Measurements from ENCODE around the gene CEP85. TPM values are rescaled to one million over a fixed set of nuclear protein-coding genes. Genes with fewer than 3 reads are reported as not detected.

Gene CEP85
- total and polyA plus RNA-seq, 9 of the 15 experiments (the other 6 are each of a cell fraction or from before 2014, with no cell fraction given): 42.1 to 140 (median 92.6) TPM

DNA sequence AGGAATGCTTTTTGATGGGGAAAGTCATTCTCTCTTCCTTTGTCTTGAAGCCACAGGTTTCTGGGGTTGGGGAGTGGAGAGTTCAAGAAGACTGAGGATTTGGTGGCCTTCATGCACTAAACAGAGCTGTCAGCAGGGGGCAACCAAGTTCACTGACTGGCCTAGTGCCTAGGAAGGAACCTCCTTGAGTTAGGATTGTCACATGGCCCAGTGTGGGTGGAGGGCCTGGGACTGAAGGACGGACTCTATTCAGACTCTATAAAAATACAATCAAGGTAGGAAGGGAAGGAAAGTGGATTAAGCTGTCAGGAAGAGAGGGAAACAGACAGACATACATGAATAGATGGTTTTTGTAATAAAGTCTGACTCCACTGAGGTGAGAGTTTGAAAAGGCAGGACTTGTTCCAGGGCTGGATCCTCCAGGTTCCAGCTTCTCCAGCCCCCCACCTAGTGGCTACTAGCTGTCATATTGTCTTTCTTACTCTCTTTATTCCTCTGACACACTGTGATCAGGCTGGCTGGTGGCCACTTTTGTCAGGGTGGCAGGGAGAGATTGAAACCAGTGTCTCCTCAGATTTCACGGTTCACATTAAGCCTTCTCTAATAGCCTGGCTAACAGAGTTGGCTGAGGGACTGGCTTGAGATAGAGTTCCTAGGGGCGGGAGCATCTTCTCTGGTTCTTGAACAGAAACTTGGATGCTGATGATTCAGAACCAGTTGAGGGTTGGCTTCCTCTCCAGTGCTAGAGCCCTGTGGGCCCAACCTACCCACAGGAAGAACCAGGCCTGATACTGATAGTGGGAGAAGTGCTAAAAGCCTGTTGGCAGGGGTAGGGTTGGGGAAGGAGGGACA lies 41.8 kb downstream of the CEP85 start (continued):
- TF ChIP-seq CHCHD3 (CRISPR knock-in tag; IDR thresholded peaks at IDR 0.05) (no peak), PTBP1 (IDR thresholded peaks at IDR 0.05; ENCODE audit: low read depth, low read length) (no peak), STAT6 (CRISPR knock-in tag; IDR thresholded peaks at IDR 0.05) (0 out of 2 replicates have a peak, but pooled peaks have one; percentile 31), ADNP (tag; IDR thresholded peaks at IDR 0.05) (no peak), FOXJ2 (tag; IDR thresholded peaks at IDR 0.05) (no peak; the same call in 1 of the 2 replicates), CHD2 (IDR thresholded peaks at IDR 0.05; ENCODE audit: low read depth, low read length) (no peak), HDAC1 (IDR thresholded peaks at IDR 0.05) (peak in 1 of 2 experiments; percentile 70; a peak in 2 of 4 replicates), TGIF2 (CRISPR knock-in tag; IDR thresholded peaks at IDR 0.05) (no peak), ZFP1 (CRISPR knock-in tag; IDR thresholded peaks at IDR 0.05) (no peak), HES1 (IDR thresholded peaks at IDR 0.05; ENCODE audit: low read depth) (no peak), ZNF121 (CRISPR knock-in tag; conservative IDR thresholded peaks at IDR 0.05) (no peak), BRD9 (IDR thresholded peaks at IDR 0.05; ENCODE audit: low read depth, partially characterized antibody) (no peak), PTTG1 (tag; IDR thresholded peaks at IDR 0.05; ENCODE audit: low read depth) (no peak), SRF (CRISPR knock-in tag; IDR thresholded peaks at IDR 0.05) (0 out of 4 replicates have a peak, but pooled peaks of 1 of the 2 experiments have one; percentile 35), ZKSCAN3 (CRISPR knock-in tag; IDR thresholded peaks at IDR 0.05) (no peak), IRF1 (CRISPR knock-in tag; IDR thresholded peaks at IDR 0.05; ENCODE audit: borderline replicate concordance) (no peak), E2F5 (CRISPR knock-in tag; IDR thresholded peaks at IDR 0.05) (no peak), TCF7L2 (IDR thresholded peaks at IDR 0.05; ENCODE audit: low read depth, low read length) (no peak), XRCC4 (IDR thresholded peaks at IDR 0.05; ENCODE audit: extremely low read depth, insufficient read depth, insufficient read length) (no peak)
- TF ChIP-seq, protein P1, sequence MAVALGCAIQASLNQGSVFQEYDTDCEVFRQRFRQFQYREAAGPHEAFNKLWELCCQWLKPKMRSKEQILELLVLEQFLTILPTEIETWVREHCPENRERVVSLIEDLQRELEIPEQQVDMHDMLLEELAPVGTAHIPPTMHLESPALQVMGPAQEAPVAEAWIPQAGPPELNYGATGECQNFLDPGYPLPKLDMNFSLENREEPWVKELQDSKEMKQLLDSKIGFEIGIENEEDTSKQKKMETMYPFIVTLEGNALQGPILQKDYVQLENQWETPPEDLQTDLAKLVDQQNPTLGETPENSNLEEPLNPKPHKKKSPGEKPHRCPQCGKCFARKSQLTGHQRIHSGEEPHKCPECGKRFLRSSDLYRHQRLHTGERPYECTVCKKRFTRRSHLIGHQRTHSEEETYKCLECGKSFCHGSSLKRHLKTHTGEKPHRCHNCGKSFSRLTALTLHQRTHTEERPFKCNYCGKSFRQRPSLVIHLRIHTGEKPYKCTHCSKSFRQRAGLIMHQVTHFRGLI (CRISPR knock-in tag; IDR thresholded peaks at IDR 0.05): no peak

All from K562 (cell line).